Transverse colon (tissue), 4 donors: Measurements from ENCODE around the gene STAU1.

Experiments
- EP300 ChIP-seq: sonication (generic); formaldehyde crosslinking; IDR thresholded peaks from one replicate; pipeline ENCODE4 v1.6.1; 2017; ENCODE audit warnings: antibody characterized with exemption, low read depth
- POLR2A ChIP-seq: fragments of 450-650 bp; IDR thresholded peaks from one replicate; pipeline ENCODE4 v1.6.1; 2016; ENCODE audit warnings: antibody characterized with exemption, mild to moderate bottlenecking, moderate library complexity
- POLR2AphosphoS5 ChIP-seq, 3 donors: sonication (generic); formaldehyde crosslinking; IDR thresholded peaks; one replicate each; pipeline ENCODE4 v1.6.1; 2016; ENCODE audit warnings: antibody characterized with exemption in 3 of 3
- TF ChIP-seq, protein P1 (sequence below), 5 experiments: fragments of 200-600 bp in 3 of 5; fragments of 450-650 bp in 2 of 5; sonication (generic) in 3 of 5; IDR thresholded peaks; 1 replicate in 2 of 5; 2 replicates in 3 of 5; pipeline ENCODE4 v1.5.1; 2016 to 2017; ENCODE audit warnings: antibody characterized with exemption in 5 of 5, inconsistent platforms in 3 of 5, mild to moderate bottlenecking in 2 of 5, moderate library complexity in 1 of 5

GRCh38 chr20:49100972-49101371 lies 87.2 kb downstream of the STAU1 start:
- TF ChIP-seq POLR2A (no peak), POLR2AphosphoS5 (IDR thresholded peaks at IDR 0.05) (no peak), EP300 (no peak)
- TF ChIP-seq, protein P1, sequence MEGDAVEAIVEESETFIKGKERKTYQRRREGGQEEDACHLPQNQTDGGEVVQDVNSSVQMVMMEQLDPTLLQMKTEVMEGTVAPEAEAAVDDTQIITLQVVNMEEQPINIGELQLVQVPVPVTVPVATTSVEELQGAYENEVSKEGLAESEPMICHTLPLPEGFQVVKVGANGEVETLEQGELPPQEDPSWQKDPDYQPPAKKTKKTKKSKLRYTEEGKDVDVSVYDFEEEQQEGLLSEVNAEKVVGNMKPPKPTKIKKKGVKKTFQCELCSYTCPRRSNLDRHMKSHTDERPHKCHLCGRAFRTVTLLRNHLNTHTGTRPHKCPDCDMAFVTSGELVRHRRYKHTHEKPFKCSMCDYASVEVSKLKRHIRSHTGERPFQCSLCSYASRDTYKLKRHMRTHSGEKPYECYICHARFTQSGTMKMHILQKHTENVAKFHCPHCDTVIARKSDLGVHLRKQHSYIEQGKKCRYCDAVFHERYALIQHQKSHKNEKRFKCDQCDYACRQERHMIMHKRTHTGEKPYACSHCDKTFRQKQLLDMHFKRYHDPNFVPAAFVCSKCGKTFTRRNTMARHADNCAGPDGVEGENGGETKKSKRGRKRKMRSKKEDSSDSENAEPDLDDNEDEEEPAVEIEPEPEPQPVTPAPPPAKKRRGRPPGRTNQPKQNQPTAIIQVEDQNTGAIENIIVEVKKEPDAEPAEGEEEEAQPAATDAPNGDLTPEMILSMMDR (IDR thresholded peaks at IDR 0.05) = no peak
